ENCODE data around the gene ELOVL5.
"Not testable (repeated sequence)": the region's sequence is repeated elsewhere in the genome, so short reads cannot be mapped to it uniquely, and the experiment has no call there.

The ELOVL5 gene

GRCh38 chr6:53348371-53349208 lies at the start of gene ELOVL5:
Gene ELOVL5 (minus strand): TSS chr6:53348950. CDS start chr6:53295699, 53,251 bp downstream.
- DNase-seq (ENCODE audit: low read depth), result peak; percentile 87

GRCh38 chr6:53397283-53397682 lies 48.5 kb upstream of the ELOVL5 start:
- no peak for DNase-seq (ENCODE audit: low read depth)

GRCh38 chr6:53395986-53396385 lies 47.2 kb upstream of the ELOVL5 start:
- no peak for DNase-seq (ENCODE audit: low read depth)

GRCh38 chr6:53394704-53395103 lies 46.0 kb upstream of the ELOVL5 start:
- no peak for DNase-seq (ENCODE audit: low read depth)

GRCh38 chr6:53391170-53391569 lies 42.4 kb upstream of the ELOVL5 start:
- no peak for DNase-seq (ENCODE audit: low read depth)

GRCh38 chr6:53390010-53390409 lies 41.3 kb upstream of the ELOVL5 start:
- no peak for DNase-seq (ENCODE audit: low read depth)

- DNase-seq (ENCODE audit: low read depth), result not testable (repeated sequence)
These were observed 39.9 kb upstream of the ELOVL5 start for GRCh38 chr6:53388615-53389014.

- no peak for DNase-seq (ENCODE audit: low read depth)
These were observed 33.7 kb upstream of the ELOVL5 start for GRCh38 chr6:53382421-53382820.

GRCh38 chr6:53378208-53378607 lies 29.5 kb upstream of the ELOVL5 start:
- DNase-seq (ENCODE audit: low read depth), result no peak

- no peak for DNase-seq (ENCODE audit: low read depth)
These were observed 29.0 kb upstream of the ELOVL5 start for GRCh38 chr6:53377793-53378192.

- no peak for DNase-seq (ENCODE audit: low read depth)
These were observed 28.5 kb upstream of the ELOVL5 start for GRCh38 chr6:53377289-53377688.

- DNase-seq (ENCODE audit: low read depth), result no peak
These were observed 28.0 kb upstream of the ELOVL5 start for GRCh38 chr6:53376661-53377226.

GRCh38 chr6:53375847-53376246 lies 27.1 kb upstream of the ELOVL5 start:
- no peak for DNase-seq (ENCODE audit: low read depth)

- no peak for DNase-seq (ENCODE audit: low read depth)
These were observed 24.9 kb upstream of the ELOVL5 start for GRCh38 chr6:53373638-53374037.

- no peak for DNase-seq (ENCODE audit: low read depth)
These were observed 21.2 kb upstream of the ELOVL5 start for GRCh38 chr6:53369876-53370515.

GRCh38 chr6:53369051-53369450 lies 20.3 kb upstream of the ELOVL5 start:
- DNase-seq (ENCODE audit: low read depth), result no peak

GRCh38 chr6:53366128-53366641 lies 17.4 kb upstream of the ELOVL5 start:
- DNase-seq (ENCODE audit: low read depth), result no peak

GRCh38 chr6:53363341-53364079 lies 14.8 kb upstream of the ELOVL5 start:
- no peak for DNase-seq (ENCODE audit: low read depth)

- DNase-seq (ENCODE audit: low read depth), result no peak
These were observed 12.8 kb upstream of the ELOVL5 start for GRCh38 chr6:53361549-53362031.

- DNase-seq (ENCODE audit: low read depth), result no peak
These were observed 11.6 kb upstream of the ELOVL5 start for GRCh38 chr6:53360093-53360912.

- no peak for DNase-seq (ENCODE audit: low read depth)
These were observed 11.0 kb upstream of the ELOVL5 start for GRCh38 chr6:53359843-53360092.

Measured in stimulated activated CD8-positive, alpha-beta memory T cell treated with anti-CD3 and anti-CD28 coated beads, Interleukin-15, amount 100 ng/mL, for 24 hours (primary cell).